Esophagus squamous epithelium (tissue), 5 donors: ENCODE measurements around the gene CDC6. TPM values are rescaled to one million over a fixed set of nuclear protein-coding genes. Genes with fewer than 3 reads are reported as not detected.

Source experiments
- DNase-seq: peaks from one replicate; lab custom pipeline; 2025; lab: John Stamatoyannopoulos, UW
- H3K27ac ChIP-seq, 4 donors: fragments of 200-600 bp; sonication (generic); one replicate each; pipeline ENCODE4 v1.5.1; 2016 to 2019; ENCODE audit warnings: mild to moderate bottlenecking in 1 of 4
- H3K27me3 ChIP-seq, 4 donors: fragments of 200-600 bp; sonication (generic); 1 replicate in 3 of 4; 2 replicates in 1 of 4; pipeline versions ENCODE4 v1.5.1 to v1.6.0; 2017 to 2021; ENCODE audit warnings: antibody characterized with exemption in 1 of 4
- H3K36me3 ChIP-seq, 3 donors: fragments of 200-600 bp; sonication (generic); one replicate each; pipeline ENCODE4 v1.5.1; 2016 to 2019
- H3K4me1 ChIP-seq, 3 donors: fragments of 200-600 bp; sonication (generic); one replicate each; pipeline ENCODE4 v1.5.1; 2017 to 2019
- H3K4me3 ChIP-seq, 4 donors: fragments of 200-600 bp; sonication (generic); 1 replicate in 3 of 4; 2 replicates in 1 of 4; pipeline ENCODE4 v1.5.1; 2016 to 2019; ENCODE audit warnings: mild to moderate bottlenecking in 2 of 4, moderate library complexity in 1 of 4
- H3K9me3 ChIP-seq, 3 donors: fragments of 200-600 bp; sonication (generic); one replicate each; pipeline ENCODE4 v1.5.1; 2016 to 2019
- CTCF ChIP-seq, 6 experiments: fragments of 450-650 bp in 4 of 6; fragments of 200-600 bp in 2 of 6; sonication (generic) in 2 of 6; IDR thresholded peaks; one replicate each; pipeline ENCODE4 v1.5.1; 2016 to 2019; ENCODE audit warnings: antibody characterized with exemption in 6 of 6, mild to moderate bottlenecking in 4 of 6, moderate library complexity in 4 of 6
- POLR2A ChIP-seq, 4 donors: fragments of 450-650 bp; IDR thresholded peaks; one replicate each; pipeline ENCODE4 v1.6.1; 2017; ENCODE audit warnings: antibody characterized with exemption in 4 of 4, mild to moderate bottlenecking in 4 of 4, moderate library complexity in 3 of 4
- WGBS, 2 donors: methylation state at CpG; one replicate each; pipeline ENCODE4 v1.1.5; 2018; 5-methylcytosine and 5-hydroxymethylcytosine counted together
- intact Hi-C: fragments of 100-400 bp; cut with DNase I; formaldehyde crosslinking; loops from one replicate; pipeline ENCODE4 v1.15.0; 2022
- total RNA-seq, 4 donors: library from RNA; depleted of rRNA; stranded (reverse); fragments of >200 nt; gene quantifications; one replicate each; pipeline ENCODE4 v1.1.0, GENCODE V29; 2016
- donor health status: DM: yes; HTN: yes; CAD: no.

CDC6 gene
- total RNA-seq, 4 donors from 2014 or later: 2.9 to 17.8 (median 9.8) TPM

GRCh38 chr17:40349477-40349894, 61.8 kb downstream of the CDC6 start:
- Histone ChIP-seq H3K4me3 (peak overlapping the region in 1 of 4 donors; percentile 35), H3K27me3 (no peaks in the 10 kb centered on the region), H3K27ac (peak overlapping the region; percentile 42 to 98 (median 94)), H3K4me1 (peaks cover 61 to 87% (median 62%) of the 10 kb centered on the region in 3 donors), H3K36me3 (peaks cover 4 to 40% (median 11%) of the 10 kb centered on the region in 3 donors), H3K9me3 (no peaks in the 10 kb centered on the region)
- TF ChIP-seq CTCF (IDR thresholded peaks at IDR 0.05) (no peak), POLR2A (IDR thresholded peaks at IDR 0.05) (no peak)
- no peak for DNase-seq
- WGBS, 2 donors: 40% methylated on average over 1 of the region's 10 CpGs; no CpG with 5 or more reads in 1 of the 2 donors
- intact Hi-C loops: no loop called here

- Histone ChIP-seq H3K9me3 (no peaks in the 10 kb centered on the region), H3K36me3 (peaks cover 4 to 45% (median 11%) of the 10 kb centered on the region in 3 donors), H3K4me1 (peaks cover 55 to 87% (median 60%) of the 10 kb centered on the region in 3 donors), H3K4me3 (peak overlapping the region in 1 of 4 donors; percentile 35), H3K27me3 (no peaks in the 10 kb centered on the region), H3K27ac (peak overlapping the region; percentile 42 to 98 (median 94))
- intact Hi-C loops: loop anchor here (10.0 kb wide), 1 partner anchor 155 kb away; no protein-coding TSS in a partner anchor
- TF ChIP-seq POLR2A (IDR thresholded peaks at IDR 0.05) (no peak), CTCF (IDR thresholded peaks at IDR 0.05) (no peak)
- 15 to 24% methylated on average over 9 to 14 of the region's 19 CpGs for WGBS, 2 donors
- DNase-seq: no peak
These were observed 62.4 kb downstream of the CDC6 start for GRCh38 chr17:40349895-40350688.

GRCh38 chr17:40350689-40351358, 63.1 kb downstream of the CDC6 start:
- Histone ChIP-seq H3K4me1 (peaks cover 51 to 87% (median 53%) of the 10 kb centered on the region in 3 donors), H3K27me3 (no peaks in the 10 kb centered on the region), H3K4me3 (no peak overlapping the region), H3K9me3 (no peaks in the 10 kb centered on the region), H3K27ac (peak overlapping the region in 3 of 4 donors; percentile 91 to 98 (median 98)), H3K36me3 (peaks cover 10 to 51% (median 11%) of the 10 kb centered on the region in 3 donors)
- 43 to 49% methylated on average over 10 to 11 of the region's 17 CpGs for WGBS, 2 donors
- intact Hi-C loops: loop anchor here (10.0 kb wide), 1 partner anchor 156 kb away; no protein-coding TSS in a partner anchor
- no peak for TF ChIP-seq POLR2A (IDR thresholded peaks at IDR 0.05)
- no peak for TF ChIP-seq CTCF (IDR thresholded peaks at IDR 0.05)
- no peak for DNase-seq

- Histone ChIP-seq H3K27me3 (no peaks in the 10 kb centered on the region), H3K27ac (peak overlapping the region in 2 of 4 donors; percentile 49 to 91), H3K4me1 (peaks cover 43 to 86% (median 45%) of the 10 kb centered on the region in 3 donors), H3K4me3 (no peak overlapping the region), H3K36me3 (peaks cover 11 to 58% (median 18%) of the 10 kb centered on the region in 3 donors), H3K9me3 (no peaks in the 10 kb centered on the region)
- intact Hi-C loops: loop anchor here (10.0 kb wide), 1 partner anchor 157 kb away; no protein-coding TSS in a partner anchor
- WGBS, 2 donors: 69 to 85% methylated on average over 9 to 11 of the region's 27 CpGs
- TF ChIP-seq CTCF (IDR thresholded peaks at IDR 0.05) (no peak), POLR2A (IDR thresholded peaks at IDR 0.05) (no peak)
- DNase-seq: no peak
These were observed 63.9 kb downstream of the CDC6 start for GRCh38 chr17:40351359-40352236.
